Esophagus squamous epithelium (tissue), 5 donors: Measurements from ENCODE around the gene REC8. TPM values are rescaled to one million over a fixed set of nuclear protein-coding genes. Genes with fewer than 3 reads are reported as not detected.

Experiments used
- DNase-seq: peaks from one replicate; lab custom pipeline; 2025; lab: John Stamatoyannopoulos, UW
- H3K27ac ChIP-seq, 4 donors: fragments of 200-600 bp; sonication (generic); one replicate each; pipeline ENCODE4 v1.5.1; 2016 to 2019; ENCODE audit warnings: mild to moderate bottlenecking in 1 of 4
- H3K27me3 ChIP-seq, 4 donors: fragments of 200-600 bp; sonication (generic); 1 replicate in 3 of 4; 2 replicates in 1 of 4; pipeline versions ENCODE4 v1.5.1 to v1.6.0; 2017 to 2021; ENCODE audit warnings: antibody characterized with exemption in 1 of 4
- H3K36me3 ChIP-seq, 3 donors: fragments of 200-600 bp; sonication (generic); one replicate each; pipeline ENCODE4 v1.5.1; 2016 to 2019
- H3K4me1 ChIP-seq, 3 donors: fragments of 200-600 bp; sonication (generic); one replicate each; pipeline ENCODE4 v1.5.1; 2017 to 2019
- H3K4me3 ChIP-seq, 4 donors: fragments of 200-600 bp; sonication (generic); 1 replicate in 3 of 4; 2 replicates in 1 of 4; pipeline ENCODE4 v1.5.1; 2016 to 2019; ENCODE audit warnings: mild to moderate bottlenecking in 2 of 4, moderate library complexity in 1 of 4
- H3K9me3 ChIP-seq, 3 donors: fragments of 200-600 bp; sonication (generic); one replicate each; pipeline ENCODE4 v1.5.1; 2016 to 2019
- POLR2A ChIP-seq, 4 donors: fragments of 450-650 bp; IDR thresholded peaks; one replicate each; pipeline ENCODE4 v1.6.1; 2017; ENCODE audit warnings: antibody characterized with exemption in 4 of 4, mild to moderate bottlenecking in 4 of 4, moderate library complexity in 3 of 4
- WGBS, 2 donors: methylation state at CpG; one replicate each; pipeline ENCODE4 v1.1.5; 2018; 5-methylcytosine and 5-hydroxymethylcytosine counted together
- intact Hi-C: fragments of 100-400 bp; cut with DNase I; formaldehyde crosslinking; loops from one replicate; pipeline ENCODE4 v1.15.0; 2022
- total RNA-seq, 4 donors: library from RNA; depleted of rRNA; stranded (reverse); fragments of >200 nt; gene quantifications; one replicate each; pipeline ENCODE4 v1.1.0, GENCODE V29; 2016
- TF ChIP-seq, protein P1 (sequence below), 6 experiments: fragments of 450-650 bp in 4 of 6; fragments of 200-600 bp in 2 of 6; sonication (generic) in 2 of 6; IDR thresholded peaks; one replicate each; pipeline ENCODE4 v1.5.1; 2016 to 2019; ENCODE audit warnings: antibody characterized with exemption in 6 of 6, mild to moderate bottlenecking in 4 of 6, moderate library complexity in 4 of 6
- donor health status: DM: yes; HTN: yes; CAD: no.

The REC8 gene
- total RNA-seq, 4 donors from 2014 or later, result 0.47 to 7.4 (median 3.0) TPM

DNA sequence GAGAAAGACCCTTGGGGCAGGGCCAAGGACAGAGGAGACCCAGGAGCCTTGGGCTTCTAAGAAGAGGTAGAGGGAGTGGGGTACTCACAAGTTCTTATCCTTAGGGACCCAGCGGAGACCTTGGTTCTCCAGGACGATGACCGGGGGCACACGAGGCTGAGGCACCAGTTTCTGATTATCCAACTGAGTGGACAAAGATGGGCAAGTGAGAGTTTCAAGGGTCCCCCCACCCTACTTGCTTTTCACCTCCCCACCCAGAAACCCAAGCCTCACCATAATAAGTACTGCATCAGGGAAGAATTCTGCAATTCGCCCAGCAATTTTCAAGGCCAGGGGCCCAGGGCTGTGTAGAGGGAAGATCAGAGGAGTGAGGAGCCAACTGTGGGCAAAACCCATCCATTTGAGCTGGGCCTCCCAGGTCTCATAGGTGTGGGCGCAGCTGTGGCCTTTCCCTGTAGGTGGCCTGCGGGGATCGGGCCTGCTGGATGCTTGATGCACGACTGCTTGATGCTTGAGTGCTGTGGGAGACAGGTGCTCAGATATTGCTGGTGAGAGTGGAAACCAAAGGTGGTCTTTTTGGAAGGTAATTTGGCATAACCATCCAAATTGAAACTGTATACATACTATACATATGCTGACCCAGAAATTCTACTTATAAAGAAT, 32.5 kb upstream of the REC8 start:
- Histone ChIP-seq H3K27ac (peak overlapping the region in 3 of 4 donors; percentile 37 to 96 (median 95)), H3K9me3 (no peaks in the 10 kb centered on the region), H3K27me3 (no peaks in the 10 kb centered on the region), H3K4me1 (peaks cover 38 to 76% (median 46%) of the 10 kb centered on the region in 3 donors), H3K4me3 (peak overlapping the region in 1 of 4 donors; percentile 84), H3K36me3 (peaks cover 17 to 40% (median 17%) of the 10 kb centered on the region in 3 donors)
- intact Hi-C loops, result no loop called here
- no peak for TF ChIP-seq POLR2A (IDR thresholded peaks at IDR 0.05)
- TF ChIP-seq, protein P1, sequence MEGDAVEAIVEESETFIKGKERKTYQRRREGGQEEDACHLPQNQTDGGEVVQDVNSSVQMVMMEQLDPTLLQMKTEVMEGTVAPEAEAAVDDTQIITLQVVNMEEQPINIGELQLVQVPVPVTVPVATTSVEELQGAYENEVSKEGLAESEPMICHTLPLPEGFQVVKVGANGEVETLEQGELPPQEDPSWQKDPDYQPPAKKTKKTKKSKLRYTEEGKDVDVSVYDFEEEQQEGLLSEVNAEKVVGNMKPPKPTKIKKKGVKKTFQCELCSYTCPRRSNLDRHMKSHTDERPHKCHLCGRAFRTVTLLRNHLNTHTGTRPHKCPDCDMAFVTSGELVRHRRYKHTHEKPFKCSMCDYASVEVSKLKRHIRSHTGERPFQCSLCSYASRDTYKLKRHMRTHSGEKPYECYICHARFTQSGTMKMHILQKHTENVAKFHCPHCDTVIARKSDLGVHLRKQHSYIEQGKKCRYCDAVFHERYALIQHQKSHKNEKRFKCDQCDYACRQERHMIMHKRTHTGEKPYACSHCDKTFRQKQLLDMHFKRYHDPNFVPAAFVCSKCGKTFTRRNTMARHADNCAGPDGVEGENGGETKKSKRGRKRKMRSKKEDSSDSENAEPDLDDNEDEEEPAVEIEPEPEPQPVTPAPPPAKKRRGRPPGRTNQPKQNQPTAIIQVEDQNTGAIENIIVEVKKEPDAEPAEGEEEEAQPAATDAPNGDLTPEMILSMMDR (IDR thresholded peaks at IDR 0.05), result no peak
- WGBS, 2 donors, result 82 to 89% methylated on average over 7 to 9 of the region's 9 CpGs
- no peak for DNase-seq

DNA sequence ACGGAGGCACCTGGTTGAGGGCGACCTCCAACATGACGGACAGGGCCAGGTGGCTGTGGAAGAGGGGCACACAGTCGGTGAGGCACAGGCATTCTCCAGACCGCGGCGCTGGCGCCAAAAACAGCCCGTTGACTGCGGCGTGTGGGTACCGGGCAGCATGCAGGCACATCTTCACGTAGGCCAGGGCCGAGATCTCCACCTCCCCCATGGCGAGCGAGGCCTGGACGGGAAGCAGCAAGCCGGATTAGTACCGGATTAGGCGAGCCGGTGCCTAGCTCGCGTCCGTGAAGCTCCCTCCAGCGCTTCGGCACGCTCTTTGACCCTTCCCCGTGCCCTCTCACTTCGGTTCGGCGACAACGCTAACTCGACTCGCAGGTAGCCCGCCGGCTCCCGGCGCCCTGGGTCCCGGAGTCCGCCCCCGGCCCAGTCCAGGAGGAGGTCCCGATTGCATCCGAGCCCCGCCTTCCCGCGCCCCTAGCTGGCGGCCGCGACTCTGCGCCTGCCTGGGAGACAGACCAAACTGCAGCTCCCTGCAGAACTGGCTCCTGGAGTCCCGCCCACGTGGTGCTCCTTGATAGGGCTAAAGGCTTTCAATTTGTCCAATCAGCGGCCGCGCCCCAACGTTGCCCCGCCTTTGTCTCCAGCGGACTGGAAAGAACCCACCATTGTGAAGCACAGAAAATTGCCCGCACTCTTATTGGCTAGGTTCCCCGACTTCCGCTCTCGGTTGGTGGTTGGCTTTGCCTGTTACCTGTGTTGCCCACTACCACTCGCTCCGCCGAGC, 30.6 kb upstream of the REC8 start, which contains the start of gene EMC9:
Gene EMC9 (minus strand): TSS at position 495 of the 784 bp plus-strand sequence. CDS start 287 bp downstream, at position 208.
- TF ChIP-seq, protein P1 (IDR thresholded peaks at IDR 0.05), result peak; percentile 27 to 90 (median 80)
- TF ChIP-seq POLR2A (IDR thresholded peaks at IDR 0.05), result peak in 3 of 4 donors; percentile 27 to 91 (median 67)

DNA sequence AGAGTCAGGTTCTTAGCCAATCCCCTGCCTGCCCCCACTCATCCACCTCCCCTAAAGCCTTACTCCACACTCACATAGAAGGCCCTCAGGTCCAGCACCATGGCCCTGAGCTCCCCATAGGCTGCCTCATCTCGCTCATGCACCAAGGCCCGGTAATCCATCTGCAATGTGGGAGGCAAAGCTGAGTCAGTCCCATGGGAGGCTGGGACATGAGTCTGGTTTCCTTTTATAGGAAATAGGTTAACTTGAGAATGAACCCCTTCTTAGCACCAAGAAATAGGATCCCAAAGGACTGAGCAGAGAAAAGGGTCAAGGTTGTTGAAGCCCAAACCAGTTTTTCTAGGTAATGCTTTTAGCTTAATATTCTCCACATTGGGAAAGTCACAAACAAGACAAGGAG, 28.4 kb upstream of the REC8 start:
- intact Hi-C loops, result no loop called here
- H3K27ac ChIP-seq, result peak overlapping the region in 1 of 4 donors; percentile 16

More for the DNA sequence above, 30.6 kb upstream of the REC8 start, which contains the start of gene EMC9:
- Histone ChIP-seq H3K9me3 (no peaks in the 10 kb centered on the region), H3K36me3 (peaks cover 17 to 40% (median 17%) of the 10 kb centered on the region in 3 donors), H3K27me3 (no peaks in the 10 kb centered on the region), H3K27ac (peak within 1 kb of the TSS; percentile 89 to 96 (median 96)), H3K4me1 (peaks cover 48 to 86% (median 56%) of the 10 kb centered on the region in 3 donors), H3K4me3 (peak within 1 kb of the TSS; percentile 55 to 84 (median 80))
- peak; percentile 98 for DNase-seq
- intact Hi-C loops, result no loop called here
- WGBS, 2 donors, result 1% methylated on average over 13 to 19 of the region's 65 CpGs

DNA sequence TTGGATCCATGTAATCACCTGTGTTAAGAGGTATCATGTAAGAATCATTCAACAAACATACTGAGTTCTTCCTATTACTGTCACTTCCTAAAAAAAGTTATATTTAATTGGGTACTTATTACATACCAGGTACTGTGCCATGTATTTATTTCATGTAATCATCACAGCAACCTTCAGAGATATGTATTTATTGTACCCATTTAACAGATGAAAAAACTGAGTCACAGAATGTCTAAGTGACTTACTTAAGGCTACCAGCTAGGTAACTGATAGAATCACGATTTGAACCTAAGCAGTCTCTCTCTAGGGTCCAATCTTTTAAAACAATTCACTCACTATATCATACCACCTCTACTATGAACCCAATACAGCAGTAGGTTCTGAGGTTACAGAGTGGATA, 27.4 kb upstream of the REC8 start:
- Histone ChIP-seq H3K36me3 (peaks cover 0 to 28% (median 1%) of the 10 kb centered on the region in 3 donors), H3K27ac (no peak overlapping the region), H3K4me1 (peaks cover 37 to 73% (median 41%) of the 10 kb centered on the region in 3 donors), H3K4me3 (no peak overlapping the region), H3K9me3 (no peaks in the 10 kb centered on the region), H3K27me3 (no peaks in the 10 kb centered on the region)
- intact Hi-C loops, result no loop called here
- no peak for DNase-seq
- no peak for TF ChIP-seq POLR2A (IDR thresholded peaks at IDR 0.05)
- TF ChIP-seq, protein P1 (IDR thresholded peaks at IDR 0.05), result no peak
- WGBS, 2 donors, result 87 to 92% methylated on average over 1 of the region's 1 CpG

More for the DNA sequence above, 28.4 kb upstream of the REC8 start:
- H3K4me1 ChIP-seq, result peaks cover 41 to 73% (median 44%) of the 10 kb centered on the region in 3 donors
- no peak for DNase-seq
- no peaks in the 10 kb centered on the region for H3K27me3 ChIP-seq
- WGBS, 2 donors, result 80% methylated on average over 1 to 2 of the region's 2 CpGs
- peaks cover 7 to 28% (median 8%) of the 10 kb centered on the region in 3 donors for H3K36me3 ChIP-seq
- no peak overlapping the region for H3K4me3 ChIP-seq
- no peaks in the 10 kb centered on the region for H3K9me3 ChIP-seq
- TF ChIP-seq, protein P1 (IDR thresholded peaks at IDR 0.05), result no peak
- no peak for TF ChIP-seq POLR2A (IDR thresholded peaks at IDR 0.05)
